Measurements from ENCODE around the gene CDH23.

Gene CDH23

GRCh38 chr10:71543608-71544170, 147.0 kb downstream of the CDH23 start:
- ATAC-seq, result no peak

GRCh38 chr10:71545001-71545400, 148.3 kb downstream of the CDH23 start:
- no peak for ATAC-seq

More at GRCh38 chr10:71543608-71544170, 147.0 kb downstream of the CDH23 start:
- TF ChIP-seq RARB (CRISPR knock-in tag; IDR thresholded peaks at IDR 0.05) (no peak), TOX (CRISPR knock-in tag; IDR thresholded peaks at IDR 0.05; ENCODE audit: borderline replicate concordance) (no peak), ARNTL (CRISPR knock-in tag; IDR thresholded peaks at IDR 0.05; ENCODE audit: borderline replicate concordance, low read depth) (no peak), POU6F1 (CRISPR knock-in tag; IDR thresholded peaks at IDR 0.05; ENCODE audit: borderline replicate concordance, low read depth) (no peak), CREB5 (CRISPR knock-in tag; IDR thresholded peaks at IDR 0.05; ENCODE audit: low read depth) (no peak), ESRRG (CRISPR knock-in tag; IDR thresholded peaks at IDR 0.05) (no peak), ZNF70 (CRISPR knock-in tag; IDR thresholded peaks at IDR 0.05) (no peak), PPARA (CRISPR knock-in tag; IDR thresholded peaks at IDR 0.05; ENCODE audit: borderline replicate concordance) (no peak), BACH2 (CRISPR knock-in tag; IDR thresholded peaks at IDR 0.05; ENCODE audit: borderline replicate concordance) (no peak), SNAI2 (CRISPR knock-in tag; IDR thresholded peaks at IDR 0.05) (no peak), CSRNP3 (CRISPR knock-in tag; IDR thresholded peaks at IDR 0.05) (no peak), ZFP30 (CRISPR knock-in tag; IDR thresholded peaks at IDR 0.05) (no peak), CSDC2 (CRISPR knock-in tag; IDR thresholded peaks at IDR 0.05) (no peak), TSHZ2 (CRISPR knock-in tag; IDR thresholded peaks at IDR 0.05) (no peak), ZNF8 (CRISPR knock-in tag; IDR thresholded peaks at IDR 0.05) (no peak)

More at GRCh38 chr10:71545001-71545400, 148.3 kb downstream of the CDH23 start:
- TF ChIP-seq ISL1 (CRISPR knock-in tag; IDR thresholded peaks at IDR 0.05) (no peak), POU6F1 (CRISPR knock-in tag; IDR thresholded peaks at IDR 0.05; ENCODE audit: borderline replicate concordance, low read depth) (no peak), CSRNP3 (CRISPR knock-in tag; IDR thresholded peaks at IDR 0.05) (no peak), BACH2 (CRISPR knock-in tag; IDR thresholded peaks at IDR 0.05; ENCODE audit: borderline replicate concordance) (no peak), TOX (CRISPR knock-in tag; IDR thresholded peaks at IDR 0.05; ENCODE audit: borderline replicate concordance) (no peak), OSR1 (CRISPR knock-in tag; IDR thresholded peaks at IDR 0.05) (no peak), TSHZ2 (CRISPR knock-in tag; IDR thresholded peaks at IDR 0.05) (no peak), ZFP3 (CRISPR knock-in tag; IDR thresholded peaks at IDR 0.05) (no peak), ZFP30 (CRISPR knock-in tag; IDR thresholded peaks at IDR 0.05) (no peak), ESRRG (CRISPR knock-in tag; IDR thresholded peaks at IDR 0.05) (no peak)
